Panc1 (cell line): Measurements from ENCODE around the gene PCDHB16. TPM values are rescaled to one million over a fixed set of nuclear protein-coding genes. Genes with fewer than 3 reads are reported as not detected.
"Not testable (repeated sequence)": the region's sequence is repeated elsewhere in the genome, so short reads cannot be mapped to it uniquely, and the experiment has no call there.

ENCODE experiments used
- ATAC-seq: fragments of 200-7000 bp; cut with Tn5 transposase; 2 replicates; pipeline ENCODE4 v1.9.1; 2020; ENCODE audit warnings: mild to moderate bottlenecking, moderate library complexity
- BruUV-seq: library from RNA; stranded (reverse); fragments of 400-500 nt; replicated peaks from 2 replicates; lab custom pipeline; 2021; lab: Mats Ljungman, UMichigan
- CTCF ChIA-PET: fragments of 300-600 bp; sonication (Branson Sonifier 250); formaldehyde crosslinking; loops from one replicate; lab custom pipeline; 2022; ENCODE audit warnings: antibody characterized with exemption; lab: Charles Lee
- POLR2A ChIA-PET: fragments of 300-600 bp; sonication (Branson Sonifier 250); formaldehyde crosslinking; loops from one replicate; lab custom pipeline; 2022; ENCODE audit warnings: antibody characterized with exemption; lab: Charles Lee
- DNase-seq: peaks from one replicate; pipeline ENCODE4 v3.0.0-alpha.2; 2010; ENCODE audit warnings: low read depth, low spot score
- H3K27ac ChIP-seq: 2 replicates; pipeline ENCODE4 v1.5.1; 2011; ENCODE audit warnings: mild to moderate bottlenecking, low read length, inconsistent platforms
- H3K27me3 ChIP-seq: fragments of 200-500 bp; sonication (Bioruptor generic); 2 replicates; pipeline ENCODE4 v1.6.0; 2014; ENCODE audit warnings: low read length, inconsistent platforms; ENCODE audit not compliant: control insufficient read depth, insufficient read depth
- H3K36me3 ChIP-seq: fragments of 200-500 bp; sonication (Bioruptor generic); 2 replicates; pipeline ENCODE4 v1.5.1; 2014; ENCODE audit warnings: inconsistent platforms, mild to moderate bottlenecking, low read length, moderate library complexity; ENCODE audit not compliant: control insufficient read depth, insufficient read depth
- H3K4me1 ChIP-seq: 2 replicates; pipeline ENCODE4 v1.5.1; 2011; ENCODE audit warnings: inconsistent platforms, mild to moderate bottlenecking, low read length, moderate library complexity; ENCODE audit not compliant: control insufficient read depth, insufficient read depth
- H3K4me3 ChIP-seq, 2 experiments: 2 replicates each; pipeline ENCODE4 v1.5.1; 2011 to 2012; ENCODE audit warnings: low read depth in 2 of 2, low read length in 2 of 2, mild to moderate bottlenecking in 2 of 2, inconsistent platforms in 1 of 2, moderate library complexity in 1 of 2
- H3K9me3 ChIP-seq: fragments of 200-500 bp; sonication (Bioruptor generic); 2 replicates; pipeline ENCODE4 v1.5.1; 2014; ENCODE audit warnings: low read depth, mild to moderate bottlenecking, inconsistent platforms, low read length, moderate library complexity; ENCODE audit not compliant: control insufficient read depth, insufficient read depth
- CTCF ChIP-seq: fragments of 450-650 bp; IDR thresholded peaks from 2 replicates; pipeline ENCODE4 v1.5.1; 2017; ENCODE audit warnings: mild to moderate bottlenecking
- SIN3A ChIP-seq: IDR thresholded peaks from 2 replicates; pipeline ENCODE4 v1.6.1; 2012; ENCODE audit warnings: low read depth, mild to moderate bottlenecking, low read length, moderate library complexity, borderline replicate concordance; ENCODE audit not compliant: insufficient read depth
- in situ Hi-C: cut with HindIII; loops from 2 replicates; pipeline ENCODE4 v1.10.0; 2016; ENCODE audit warnings: low sequenced_read_pairs, low pct_unique_long_range_greater_than_20kb
- intact Hi-C: fragments of 100-400 bp; cut with micrococcal nuclease; formaldehyde crosslinking; loops from one replicate; pipeline ENCODE4 v1.10.0; 2022; ENCODE audit not compliant: unreplicated experiment
- total RNA-seq: library from RNA; stranded (reverse); gene quantifications from one replicate; pipeline ENCODE4 v1.2.1, GENCODE V29; 2021; ENCODE audit not compliant: unreplicated experiment

PCDHB16 gene
- total RNA-seq, 1 experiment from 2014 or later: 1.8 TPM

GRCh38 chr5:141208478-141208877, 26.3 kb downstream of the PCDHB16 start, which contains the start of gene PCDHB12:
TSS of gene PCDHB12 (plus strand) at chr5:141208719. CDS start at chr5:141208908, 189 bp downstream.
- intact Hi-C loops: loop anchor here (5.0 kb wide), 1 partner anchor 349 kb away; no protein-coding TSS in a partner anchor
- no peaks in the 10 kb centered on the region for H3K4me1 ChIP-seq
- H3K36me3 ChIP-seq: no peaks in the 10 kb centered on the region
- no peak within 1 kb of the TSS; a peak in 1 of 4 replicates for H3K4me3 ChIP-seq
- H3K27me3 ChIP-seq: peaks cover 9% of the 10 kb centered on the region
- DNase-seq: no peak
- ATAC-seq: no peak
- POLR2A ChIA-PET: no interaction called here
- H3K27ac ChIP-seq: no peak within 1 kb of the TSS
- TF ChIP-seq SIN3A: no peak
- peak; percentile 67 for TF ChIP-seq CTCF
- in situ Hi-C loops: no loop called here
- H3K9me3 ChIP-seq: no peaks in the 10 kb centered on the region
- CTCF ChIA-PET: interaction anchor here (1.0 to 1.2 kb wide), 2 partner anchors 8 to 112 kb away, joined by 3 to 4 read pairs; partner anchors contain the start of gene TAF7
- no TSS peak for BruUV-seq

- H3K4me1 ChIP-seq, intact Hi-C loops, BruUV-seq, CTCF ChIA-PET, POLR2A ChIA-PET, H3K9me3 ChIP-seq, DNase-seq, H3K27me3 ChIP-seq, in situ Hi-C loops, H3K4me3 ChIP-seq, ATAC-seq, H3K36me3 ChIP-seq, H3K27ac ChIP-seq: not testable (repeated sequence)
These were observed 28.1 kb downstream of the PCDHB16 start for GRCh38 chr5:141210281-141210680.

- BruUV-seq, H3K9me3 ChIP-seq, CTCF ChIA-PET, H3K27ac ChIP-seq, H3K27me3 ChIP-seq, H3K4me3 ChIP-seq, in situ Hi-C loops, intact Hi-C loops, H3K36me3 ChIP-seq, DNase-seq, POLR2A ChIA-PET, ATAC-seq, H3K4me1 ChIP-seq: not testable (repeated sequence)
These were observed 28.7 kb downstream of the PCDHB16 start for GRCh38 chr5:141210849-141211248.

- DNase-seq, intact Hi-C loops, H3K27me3 ChIP-seq, POLR2A ChIA-PET, H3K27ac ChIP-seq, H3K9me3 ChIP-seq, H3K36me3 ChIP-seq, H3K4me3 ChIP-seq, CTCF ChIA-PET, H3K4me1 ChIP-seq, in situ Hi-C loops, BruUV-seq: not testable (repeated sequence)
- TF ChIP-seq CTCF: peak; percentile 69
- ATAC-seq: peak; percentile 95
These were observed 31.6 kb downstream of the PCDHB16 start, which contains the start of gene PCDHB13 for GRCh38 chr5:141213656-141214339. TSS of gene PCDHB13 (plus strand) at chr5:141213919. CDS start at chr5:141214124, 205 bp downstream.

GRCh38 chr5:141214583-141214982, 32.4 kb downstream of the PCDHB16 start:
- in situ Hi-C loops, H3K4me3 ChIP-seq, BruUV-seq, H3K27ac ChIP-seq, H3K4me1 ChIP-seq, H3K27me3 ChIP-seq, CTCF ChIA-PET, POLR2A ChIA-PET, intact Hi-C loops, DNase-seq, H3K36me3 ChIP-seq: not testable (repeated sequence)
- H3K9me3 ChIP-seq: peaks cover 12% of the 10 kb centered on the region; the same call in 1 of the 2 replicates
- peak; percentile 61 for ATAC-seq

GRCh38 chr5:141215504-141215903, 33.3 kb downstream of the PCDHB16 start:
- H3K27me3 ChIP-seq, ATAC-seq, H3K4me1 ChIP-seq, H3K36me3 ChIP-seq, H3K4me3 ChIP-seq, CTCF ChIA-PET, DNase-seq, H3K27ac ChIP-seq, BruUV-seq, intact Hi-C loops, POLR2A ChIA-PET, in situ Hi-C loops: not testable (repeated sequence)
- peaks cover 13% of the 10 kb centered on the region; the same call in 1 of the 2 replicates for H3K9me3 ChIP-seq
